Mesenchymal stem cell (in vitro differentiated cells and primary cell): ENCODE data around the gene FGFBP3.

Source experiments
- DNase-seq: peaks from one replicate; pipeline ENCODE4 v3.0.0-alpha.2; 2013
- H2AFZ ChIP-seq: one replicate; pipeline ENCODE4 v1.6.1; 2013; ENCODE audit warnings: low read depth, mild to moderate bottlenecking, control low read depth, inconsistent platforms, low read length, moderate library complexity
- H2AK5ac ChIP-seq: 2 replicates; pipeline ENCODE4 v1.6.1; 2013; ENCODE audit warnings: low read length, moderate library complexity, mild to moderate bottlenecking, inconsistent platforms; ENCODE audit not compliant: severe bottlenecking
- H2BK120ac ChIP-seq: one replicate; pipeline ENCODE4 v1.6.1; 2013; ENCODE audit warnings: low read depth, mild to moderate bottlenecking, inconsistent platforms, low read length, moderate library complexity
- H2BK12ac ChIP-seq, 2 experiments: one replicate each; pipeline ENCODE4 v1.6.1; 2013; ENCODE audit warnings: inconsistent platforms in 2 of 2, low read length in 2 of 2, mild to moderate bottlenecking in 2 of 2, moderate library complexity in 2 of 2, control low read depth in 1 of 2
- H2BK15ac ChIP-seq: one replicate; pipeline ENCODE4 v1.6.1; 2013; ENCODE audit warnings: mild to moderate bottlenecking, low read depth, inconsistent platforms; ENCODE audit not compliant: poor library complexity, severe bottlenecking
- H2BK5ac ChIP-seq: 2 replicates; pipeline ENCODE4 v1.6.1; 2013; ENCODE audit warnings: low read depth, mild to moderate bottlenecking, low read length, control low read depth, inconsistent platforms; ENCODE audit not compliant: poor library complexity, severe bottlenecking
- H3K14ac ChIP-seq, 2 experiments: one replicate each; pipeline ENCODE4 v1.6.1; 2013; ENCODE audit warnings: inconsistent platforms in 2 of 2, low read length in 2 of 2, control low read depth in 1 of 2, mild to moderate bottlenecking in 1 of 2, moderate library complexity in 1 of 2
- H3K18ac ChIP-seq, 2 experiments: one replicate each; pipeline ENCODE4 v1.6.1; 2013; ENCODE audit warnings: inconsistent platforms in 2 of 2, low read length in 2 of 2, control low read depth in 1 of 2, low read depth in 1 of 2, mild to moderate bottlenecking in 1 of 2
- H3K23ac ChIP-seq, 2 experiments: one replicate each; pipeline ENCODE4 v1.6.1; 2013; ENCODE audit warnings: inconsistent platforms in 2 of 2, low read length in 2 of 2, mild to moderate bottlenecking in 2 of 2, moderate library complexity in 2 of 2, control low read depth in 1 of 2
- H3K27ac ChIP-seq: 2 replicates; pipeline ENCODE4 v1.5.1; 2013; ENCODE audit warnings: mild to moderate bottlenecking, moderate library complexity, low read length, control low read depth, inconsistent platforms; ENCODE audit not compliant: poor library complexity, severe bottlenecking
- H3K27me3 ChIP-seq, 2 experiments: 2 replicates each; pipeline versions ENCODE4 v1.6.1 to v1.7.0; 2013; ENCODE audit warnings: low read length in 2 of 2, mild to moderate bottlenecking in 2 of 2, moderate library complexity in 2 of 2, control low read depth in 1 of 2, inconsistent platforms in 1 of 2; ENCODE audit not compliant: control insufficient read depth in 1 of 2, insufficient read depth in 1 of 2
- H3K36me3 ChIP-seq, 2 experiments: 2 replicates each; pipeline versions ENCODE4 v1.6.1 to v1.7.0; 2013; ENCODE audit warnings: low read length in 2 of 2, control low read depth in 1 of 2, inconsistent platforms in 1 of 2, low read depth in 1 of 2, mild to moderate bottlenecking in 1 of 2; ENCODE audit not compliant: insufficient read depth in 2 of 2, control insufficient read depth in 1 of 2
- H3K4ac ChIP-seq, 2 experiments: one replicate each; pipeline ENCODE4 v1.6.1; 2013; ENCODE audit warnings: inconsistent platforms in 2 of 2, low read length in 2 of 2, mild to moderate bottlenecking in 2 of 2, moderate library complexity in 2 of 2, control low read depth in 1 of 2, low read depth in 1 of 2
- H3K4me1 ChIP-seq: 2 replicates; pipeline ENCODE4 v1.6.1; 2013; ENCODE audit warnings: low read depth, low read length, control low read depth; ENCODE audit not compliant: control insufficient read depth, insufficient read depth
- H3K4me2 ChIP-seq: 2 replicates; pipeline ENCODE4 v1.6.1; 2013; ENCODE audit warnings: low read length, mild to moderate bottlenecking, inconsistent platforms; ENCODE audit not compliant: poor library complexity, severe bottlenecking
- H3K4me3 ChIP-seq, 2 experiments: 2 replicates each; pipeline versions ENCODE4 v1.5.1 to v1.7.0; 2013; ENCODE audit warnings: low read length in 2 of 2, mild to moderate bottlenecking in 2 of 2, control low read depth in 1 of 2, low read depth in 1 of 2; ENCODE audit not compliant: insufficient read depth in 1 of 2
- H3K79me1 ChIP-seq: replicated peaks from 2 replicates; pipeline ENCODE4 v1.6.1; 2013; ENCODE audit warnings: mild to moderate bottlenecking, control low read depth, low read length, inconsistent platforms; ENCODE audit not compliant: poor library complexity, severe bottlenecking
- H3K9ac ChIP-seq: 2 replicates; pipeline ENCODE4 v1.7.0; 2013; ENCODE audit warnings: mild to moderate bottlenecking, low read length, moderate library complexity
- H3K9me3 ChIP-seq: 2 replicates; pipeline ENCODE4 v1.7.0; 2013; ENCODE audit warnings: mild to moderate bottlenecking, low read length; ENCODE audit not compliant: control insufficient read depth
- H4K8ac ChIP-seq: one replicate; pipeline ENCODE4 v1.6.1; 2013; ENCODE audit warnings: inconsistent platforms, mild to moderate bottlenecking, low read length, moderate library complexity
- H4K91ac ChIP-seq: one replicate; pipeline ENCODE4 v1.6.1; 2013; ENCODE audit warnings: mild to moderate bottlenecking, low read length, inconsistent platforms
- WGBS: methylation state at CpG from one replicate; pipeline ENCODE4 v1.1.7; 2013; ENCODE audit warnings: mixed read lengths; 5-methylcytosine and 5-hydroxymethylcytosine counted together

FGFBP3 gene

GRCh38 chr10:91885362-91886079 lies 23.8 kb downstream of the FGFBP3 start:
- Histone ChIP-seq H3K79me1 (no peaks in the 10 kb centered on the region), H2BK15ac (no peak overlapping the region)

GRCh38 chr10:91884536-91884935 lies 24.8 kb downstream of the FGFBP3 start:
- Histone ChIP-seq H2BK5ac (no peak overlapping the region), H3K4me3 (no peak overlapping the region), H2BK120ac (no peak overlapping the region), H3K14ac (no peak overlapping the region), H3K36me3 (no peaks in the 10 kb centered on the region), H3K27me3 (no peaks in the 10 kb centered on the region), H3K9ac (no peak overlapping the region), H3K4me2 (no peak overlapping the region), H2BK12ac (no peak overlapping the region), H2BK15ac (no peak overlapping the region), H3K18ac (peak overlapping the region in 1 of 2 experiments; percentile 22), H2AK5ac (no peak overlapping the region), H3K9me3 (no peaks in the 10 kb centered on the region), H3K79me1 (no peaks in the 10 kb centered on the region), H4K91ac (no peak overlapping the region), H3K4ac (no peak overlapping the region), H3K27ac (no peak overlapping the region), H3K4me1 (peaks cover 7% of the 10 kb centered on the region), H4K8ac (no peak overlapping the region), H2AFZ (no peak overlapping the region), H3K23ac (no peak overlapping the region)
- WGBS: 94% methylated on average over 1 of the region's 1 CpG
- no peak for DNase-seq

More at GRCh38 chr10:91885362-91886079, 23.8 kb downstream of the FGFBP3 start:
- H2BK120ac ChIP-seq: no peak overlapping the region
- H2BK12ac ChIP-seq: no peak overlapping the region
- H4K91ac ChIP-seq: no peak overlapping the region
- WGBS: over 99% methylated on average over 6 of the region's 9 CpGs
- H2AK5ac ChIP-seq: no peak overlapping the region
- no peak overlapping the region for H4K8ac ChIP-seq
- H2BK5ac ChIP-seq: no peak overlapping the region
- peaks cover 6% of the 10 kb centered on the region for H3K4me1 ChIP-seq
- DNase-seq: no peak
- H3K36me3 ChIP-seq: no peaks in the 10 kb centered on the region
- H2AFZ ChIP-seq: no peak overlapping the region
- no peak overlapping the region for H3K4me3 ChIP-seq
- H3K14ac ChIP-seq: no peak overlapping the region
- H3K27me3 ChIP-seq: no peaks in the 10 kb centered on the region
- no peaks in the 10 kb centered on the region for H3K9me3 ChIP-seq
- no peak overlapping the region for H3K9ac ChIP-seq
- no peak overlapping the region for H3K4ac ChIP-seq
- H3K23ac ChIP-seq: no peak overlapping the region
- no peak overlapping the region for H3K18ac ChIP-seq
- H3K4me2 ChIP-seq: no peak overlapping the region
- no peak overlapping the region for H3K27ac ChIP-seq

- H3K36me3 ChIP-seq: no peaks in the 10 kb centered on the region
- WGBS: 54% methylated on average over 20 of the region's 20 CpGs
Observed at GRCh38 chr10:91883549-91884444, 25.5 kb downstream of the FGFBP3 start.

GRCh38 chr10:91880310-91880709 lies 29.0 kb downstream of the FGFBP3 start:
- Histone ChIP-seq H2BK12ac (no peak overlapping the region), H3K79me1 (no peaks in the 10 kb centered on the region), H2AFZ (no peak overlapping the region), H3K4me1 (peaks cover 5% of the 10 kb centered on the region), H3K27ac (no peak overlapping the region), H3K9ac (no peak overlapping the region), H3K14ac (no peak overlapping the region), H3K27me3 (no peaks in the 10 kb centered on the region), H3K9me3 (no peaks in the 10 kb centered on the region), H4K8ac (no peak overlapping the region), H2BK15ac (no peak overlapping the region), H3K23ac (no peak overlapping the region), H3K4ac (no peak overlapping the region), H2BK120ac (no peak overlapping the region), H3K36me3 (no peaks in the 10 kb centered on the region), H2BK5ac (no peak overlapping the region), H3K4me2 (no peak overlapping the region), H3K18ac (no peak overlapping the region), H4K91ac (no peak overlapping the region), H3K4me3 (no peak overlapping the region), H2AK5ac (no peak overlapping the region)
- DNase-seq: peak; percentile 10
- 58% methylated on average over 3 of the region's 3 CpGs for WGBS

More at GRCh38 chr10:91883549-91884444, 25.5 kb downstream of the FGFBP3 start:
- peak overlapping the region in 1 of 2 experiments; percentile 73 for H3K18ac ChIP-seq
- DNase-seq: peak; percentile 45
- H3K4me2 ChIP-seq: peak overlapping the region; percentile 41
- no peak overlapping the region for H2BK120ac ChIP-seq
- H3K4me1 ChIP-seq: peaks cover 7% of the 10 kb centered on the region
- peak overlapping the region; percentile 55 for H3K9ac ChIP-seq
- H3K79me1 ChIP-seq: no peaks in the 10 kb centered on the region
- peak overlapping the region; percentile 78 for H4K8ac ChIP-seq
- no peak overlapping the region for H3K23ac ChIP-seq
- H3K27me3 ChIP-seq: no peaks in the 10 kb centered on the region
- peak overlapping the region in 1 of 2 experiments; percentile 67 for H3K4ac ChIP-seq
- peak overlapping the region in 1 of 2 experiments; percentile 87 for H3K14ac ChIP-seq
- H2BK5ac ChIP-seq: no peak overlapping the region
- peak overlapping the region in 1 of 2 experiments; percentile 46 for H3K4me3 ChIP-seq
- H3K27ac ChIP-seq: no peak overlapping the region
- H2BK15ac ChIP-seq: no peak overlapping the region
- peak overlapping the region in 1 of 2 experiments; percentile 71 for H2BK12ac ChIP-seq
- peak overlapping the region; percentile 18 for H2AFZ ChIP-seq
- no peak overlapping the region for H4K91ac ChIP-seq
- no peak overlapping the region for H2AK5ac ChIP-seq
- H3K9me3 ChIP-seq: no peaks in the 10 kb centered on the region
